Measurements from ENCODE around the gene EMX1.
"Not testable (repeated sequence)": the region's sequence is repeated elsewhere in the genome, so short reads cannot be mapped to it uniquely, and the experiment has no call there.

EMX1 gene

GRCh38 chr2:72901426-72901825, 15.9 kb upstream of the EMX1 start:
- no peak for DNase-seq

- not testable (repeated sequence) for DNase-seq
These were observed 9.9 kb upstream of the EMX1 start for GRCh38 chr2:72907369-72907768.

GRCh38 chr2:72908741-72909140, 8.6 kb upstream of the EMX1 start:
- DNase-seq, result no peak

DNA sequence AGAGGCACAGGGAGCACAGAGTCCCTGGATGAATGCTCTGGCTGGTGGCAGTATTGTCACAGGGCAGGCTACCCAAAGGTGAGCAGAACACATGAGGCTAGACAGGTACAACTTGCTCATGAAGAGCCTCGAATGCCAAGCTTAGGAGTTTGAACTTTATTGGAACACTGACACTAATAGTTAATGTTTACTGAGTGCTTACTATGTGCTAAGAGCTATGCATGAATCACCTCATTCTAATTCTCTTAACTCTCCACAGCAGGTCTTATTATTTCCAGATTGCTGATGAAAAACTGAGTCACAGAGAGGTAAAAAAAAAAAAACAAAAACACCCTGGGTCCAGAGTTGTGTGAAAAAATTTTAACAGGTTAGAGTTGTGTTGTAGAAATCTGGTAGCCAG, 6.1 kb upstream of the EMX1 start:
- DNase-seq, result no peak

DNA sequence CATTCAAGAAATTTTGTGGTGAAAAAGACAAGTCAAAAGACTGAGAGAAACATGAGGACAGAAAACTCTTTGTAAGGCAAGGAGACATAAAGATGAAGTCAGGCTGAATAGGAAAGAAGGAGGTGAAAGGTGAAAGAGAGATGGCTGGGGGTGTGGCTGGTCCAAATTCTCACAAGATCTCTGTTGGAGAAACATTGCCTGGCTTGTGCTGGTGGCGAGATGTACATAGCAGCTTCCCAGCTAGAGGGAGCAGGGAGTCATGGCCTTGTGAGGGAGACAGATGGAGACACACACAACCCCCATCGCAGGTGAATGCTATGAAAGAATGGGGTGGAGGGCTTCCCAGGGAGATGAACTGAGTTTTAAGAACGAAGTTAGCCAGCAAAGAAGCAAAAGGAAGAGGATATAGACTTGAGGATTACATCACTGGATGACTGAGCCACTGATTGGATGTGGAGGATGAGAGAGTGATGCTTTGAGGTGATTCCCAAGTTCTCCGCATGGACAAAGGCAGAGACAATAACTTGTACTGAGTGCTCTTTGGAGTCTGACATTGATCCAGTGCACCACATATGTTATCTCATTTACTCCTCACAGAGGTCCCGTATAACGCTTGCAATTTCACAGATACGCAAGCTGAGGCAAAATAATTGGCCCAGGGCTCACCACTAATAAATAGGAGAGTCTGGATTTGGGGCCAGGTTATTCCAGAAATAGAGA, 3.7 kb upstream of the EMX1 start:
- no peak for DNase-seq

- no peak for DNase-seq
These were observed 3.1 kb upstream of the EMX1 start for GRCh38 chr2:72914206-72914559.

- no peak for DNase-seq
These were observed 2.6 kb upstream of the EMX1 start for GRCh38 chr2:72914589-72915319.

DNA sequence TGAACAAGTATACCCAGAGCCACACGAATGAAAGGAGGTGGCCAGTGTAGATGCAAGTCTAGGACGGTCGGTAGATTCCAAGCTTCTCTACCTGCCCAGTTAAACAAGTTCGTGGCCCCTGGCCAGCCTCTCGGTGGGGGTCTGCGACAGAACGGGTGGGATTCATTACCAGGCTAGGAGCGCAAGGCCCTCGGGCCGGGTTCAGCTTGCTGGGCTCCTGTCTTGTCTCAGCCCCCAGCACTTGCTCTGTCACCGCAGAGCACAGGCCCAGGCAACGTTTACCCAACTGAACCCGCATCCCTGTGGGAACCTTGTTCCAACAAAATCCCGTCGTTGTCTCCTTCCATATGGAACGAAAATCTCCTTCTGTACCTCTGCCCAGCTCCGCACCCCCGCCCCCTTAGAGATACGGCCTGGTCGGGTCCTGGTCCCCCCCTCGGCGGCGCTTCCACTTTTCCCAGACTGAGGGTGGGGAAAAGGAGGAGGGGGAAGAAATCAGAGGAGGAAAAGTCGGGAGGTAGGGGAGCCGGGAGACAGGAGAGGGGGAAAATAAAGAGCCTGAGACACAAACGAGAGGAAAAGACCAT, 1.9 kb upstream of the EMX1 start:
- DNase-seq, result no peak

DNA sequence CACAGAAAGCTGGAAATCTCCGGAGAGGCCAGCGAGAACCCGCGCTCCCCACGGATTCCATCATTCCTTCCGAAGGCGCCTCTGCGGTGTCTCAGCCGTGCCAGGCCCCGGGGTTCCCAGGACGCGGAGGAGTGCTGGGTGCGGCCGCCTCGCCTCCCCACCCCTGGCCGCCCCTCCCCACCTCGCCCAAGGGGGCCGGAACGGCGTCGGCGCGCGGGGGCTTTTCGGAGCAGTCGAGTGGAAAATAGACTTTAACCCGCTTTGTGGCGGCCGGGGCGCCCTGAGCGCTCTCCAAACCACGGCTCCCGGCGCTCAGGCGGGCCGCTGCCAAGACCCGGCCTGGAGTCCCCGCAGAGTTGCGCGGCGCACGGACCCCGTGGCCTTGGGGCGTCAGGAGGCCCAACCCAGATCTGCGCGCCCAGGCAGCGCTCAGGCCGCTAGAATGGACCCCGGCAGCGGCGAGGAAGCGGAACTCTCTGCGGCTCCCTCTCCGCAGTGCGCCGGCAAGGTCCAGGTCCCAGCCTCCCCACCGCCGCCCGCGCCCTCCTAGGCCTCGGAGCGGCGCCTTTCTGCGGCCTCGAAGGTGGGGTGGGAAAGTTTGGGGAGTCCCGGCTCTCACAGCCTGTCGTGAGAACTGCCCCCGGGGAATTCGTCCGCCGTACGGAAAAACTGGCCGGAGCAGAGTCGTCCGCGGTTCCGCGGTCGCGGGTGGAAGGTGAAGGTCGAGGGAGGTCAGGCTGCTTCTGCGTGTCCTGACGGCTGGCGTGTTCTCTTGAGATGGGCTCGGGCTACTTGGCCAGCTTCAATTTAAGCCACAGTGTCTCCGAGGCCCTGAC, 1.2 kb upstream of the EMX1 start:
- DNase-seq, result peak; percentile 68

DNA sequence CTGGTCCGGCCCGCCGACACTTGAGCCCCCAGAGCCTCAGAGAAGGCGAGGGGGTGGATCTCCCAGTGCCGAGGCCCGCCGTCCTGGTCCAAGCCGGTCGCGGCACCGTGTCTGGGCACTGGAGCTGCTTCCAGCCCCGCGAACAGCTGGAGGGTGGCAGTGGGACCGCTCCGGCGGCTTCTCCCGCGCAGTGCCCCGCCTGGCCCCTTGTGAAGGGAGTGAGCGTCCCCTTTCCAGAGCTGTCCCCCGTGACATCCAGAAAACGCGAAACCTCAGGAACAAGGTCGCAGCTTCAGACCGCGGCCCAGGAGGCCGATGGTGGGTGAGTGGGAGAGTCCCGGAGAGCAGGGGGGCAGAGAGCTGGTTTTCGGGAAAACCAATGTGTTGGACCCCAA, 579 bp upstream of the EMX1 start:
- DNase-seq, result no peak

GRCh38 chr2:72917877-72918553, 696 bp downstream of the EMX1 start:
- DNase-seq, result peak; percentile 40

GRCh38 chr2:72919414-72920317, 2.3 kb downstream of the EMX1 start:
- DNase-seq, result no peak

GRCh38 chr2:72920318-72921087, 3.2 kb downstream of the EMX1 start:
- peak; percentile 57 for DNase-seq

GRCh38 chr2:72921088-72921851, 4.0 kb downstream of the EMX1 start:
- no peak for DNase-seq

DNA sequence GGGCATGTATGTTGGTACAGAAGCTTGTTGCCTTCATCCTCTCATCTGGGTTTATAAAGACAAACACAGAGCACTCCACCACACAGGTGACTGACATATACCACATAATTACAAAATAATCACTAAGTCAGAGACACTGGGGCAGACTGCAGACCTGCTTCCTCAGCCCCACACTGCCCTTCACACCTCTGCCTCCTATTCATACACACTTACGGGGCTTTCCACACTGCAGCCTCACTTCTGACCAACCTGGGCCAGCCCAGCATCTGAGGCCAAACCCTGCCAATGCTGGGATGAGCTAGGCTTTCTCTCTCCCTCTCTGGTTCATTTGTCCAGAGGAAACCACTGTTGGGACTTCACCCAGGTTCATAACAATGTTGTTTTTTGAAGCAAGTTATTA, 4.5 kb downstream of the EMX1 start:
- no peak for DNase-seq

DNA sequence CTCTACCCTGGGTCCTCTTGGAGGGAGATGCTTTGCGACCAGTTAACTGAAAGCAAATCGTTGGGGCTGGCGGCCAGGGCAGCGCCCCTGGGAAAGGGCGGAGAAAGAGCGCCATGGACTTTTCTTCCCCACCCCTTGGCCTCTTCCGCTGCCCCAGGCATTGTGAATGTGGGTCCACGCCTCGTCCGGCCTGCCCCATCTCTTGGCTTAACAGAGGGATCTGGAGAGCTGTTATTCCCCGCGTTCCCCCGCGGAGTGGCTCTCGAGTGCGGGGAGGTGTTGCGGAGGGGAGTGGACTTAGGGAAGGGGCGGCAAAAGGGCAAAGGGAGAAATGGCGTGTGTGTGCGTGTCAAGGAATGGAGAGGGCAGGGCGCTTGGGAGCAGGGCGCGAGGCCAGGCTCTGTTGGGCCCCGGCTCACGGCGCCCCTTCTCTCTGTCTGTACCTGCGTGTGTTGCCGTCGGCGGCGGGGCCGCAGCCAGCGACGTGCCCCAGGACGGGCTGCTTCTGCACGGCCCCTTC, 6.6 kb downstream of the EMX1 start:
- DNase-seq, result no peak

- peak; percentile 32 for DNase-seq
These were observed 7.3 kb downstream of the EMX1 start for GRCh38 chr2:72924353-72925240.

- DNase-seq, result no peak
These were observed 8.1 kb downstream of the EMX1 start for GRCh38 chr2:72925328-72925943.
